Right lobe of liver (tissue), 4 donors: Measurements from ENCODE around the gene KLHL14.

Source experiments
- CTCF ChIP-seq, 4 donors: fragments of 200-600 bp in 3 of 4; fragments of 450-650 bp in 1 of 4; IDR thresholded peaks; one replicate each; pipeline versions ENCODE4 v1.5.1 to v1.8.0; 2016 to 2022; ENCODE audit warnings: antibody characterized with exemption in 4 of 4, mild to moderate bottlenecking in 2 of 4
- POLR2A ChIP-seq: fragments of 450-650 bp; IDR thresholded peaks from one replicate; pipeline ENCODE4 v1.6.1; 2017; ENCODE audit warnings: antibody characterized with exemption, mild to moderate bottlenecking
- donor health status: DM: no; HTN: no; CAD: no.
- donor health status: DM: no; HTN: no; CAD: no.
- donor health status: DM: no; HTN: yes; CAD: no.

- no peak for TF ChIP-seq CTCF (IDR thresholded peaks at IDR 0.05)
- TF ChIP-seq POLR2A: no peak
Measured at GRCh38 chr18:32669549-32670165, 103.2 kb downstream of the KLHL14 start.
